Ascending aorta (tissue), 2 donors: Measurements from ENCODE around the gene MBP. TPM values are rescaled to one million over a fixed set of nuclear protein-coding genes. Genes with fewer than 3 reads are reported as not detected.
A peak's percentile ranks its signal among the peaks of the same experiment; 100 is the strongest.

Experiments used
- DNase-seq, 2 donors: peaks; one replicate each; pipeline ENCODE4 v3.0.0-alpha.2; 2019; ENCODE audit warnings: low spot score in 2 of 2
- H3K27ac ChIP-seq, 2 donors: fragments of 200-600 bp; sonication (generic); one replicate each; pipeline ENCODE4 v1.5.1; 2016 to 2017; ENCODE audit warnings: mild to moderate bottlenecking in 1 of 2
- H3K27me3 ChIP-seq: fragments of 200-600 bp; sonication (generic); one replicate; pipeline ENCODE4 v1.5.1; 2017
- H3K36me3 ChIP-seq, 2 donors: fragments of 200-600 bp; sonication (generic); one replicate each; pipeline ENCODE4 v1.5.1; 2016
- H3K4me1 ChIP-seq, 2 donors: fragments of 200-600 bp; sonication (generic); one replicate each; pipeline ENCODE4 v1.5.1; 2016 to 2017; ENCODE audit warnings: mild to moderate bottlenecking in 1 of 2
- H3K4me3 ChIP-seq, 2 donors: fragments of 200-600 bp; sonication (generic); one replicate each; pipeline ENCODE4 v1.5.1; 2016 to 2017; ENCODE audit warnings: mild to moderate bottlenecking in 1 of 2
- H3K9me3 ChIP-seq, 2 donors: fragments of 200-600 bp; sonication (generic); one replicate each; pipeline ENCODE4 v1.5.1; 2016
- intact Hi-C: fragments of 100-400 bp; cut with DNase I; formaldehyde crosslinking; loops from one replicate; pipeline ENCODE4 v1.15.1; 2023
- total RNA-seq: library from RNA; depleted of rRNA; stranded (reverse); fragments of >200 nt; gene quantifications from one replicate; pipeline ENCODE4 v1.1.0, GENCODE V29; 2016
- TF ChIP-seq, protein P1 (sequence below), 3 experiments: fragments of 200-600 bp in 2 of 3; fragments of 450-650 bp in 1 of 3; sonication (generic) in 2 of 3; IDR thresholded peaks; one replicate each; pipeline ENCODE4 v1.5.1; 2016 to 2019; ENCODE audit warnings: antibody characterized with exemption in 3 of 3, mild to moderate bottlenecking in 1 of 3, moderate library complexity in 1 of 3

MBP gene
- total RNA-seq, 1 donor from 2014 or later, result 8.1 TPM

DNA sequence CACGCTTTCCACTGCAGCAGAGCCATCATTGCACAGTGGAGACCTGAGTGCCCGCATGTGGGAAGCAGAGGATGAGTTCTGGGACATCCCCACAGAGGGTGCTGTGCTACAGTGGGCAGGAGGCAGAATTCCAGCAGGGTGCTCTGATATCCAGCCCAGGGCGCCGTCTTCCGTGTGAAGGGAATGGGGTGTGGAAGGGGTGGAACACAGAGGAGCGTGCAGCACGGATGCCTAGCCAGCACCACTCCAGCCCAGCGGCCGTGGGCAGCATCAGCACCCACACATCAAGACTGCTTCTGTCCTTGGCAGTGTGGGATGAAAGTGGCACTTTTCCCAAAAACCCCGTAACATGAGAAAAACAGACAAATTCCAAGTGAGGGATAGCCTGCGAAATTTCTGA, 175.9 kb downstream of the MBP start:
- Histone ChIP-seq H3K9me3 (no peaks in the 10 kb centered on the region), H3K36me3 (peaks cover 23 to 47% of the 10 kb centered on the region in 2 donors), H3K4me1 (peaks cover 0 to 4% of the 10 kb centered on the region in 2 donors), H3K4me3 (no peak overlapping the region), H3K27me3 (no peaks in the 10 kb centered on the region), H3K27ac (no peak overlapping the region)
- TF ChIP-seq, protein P1, sequence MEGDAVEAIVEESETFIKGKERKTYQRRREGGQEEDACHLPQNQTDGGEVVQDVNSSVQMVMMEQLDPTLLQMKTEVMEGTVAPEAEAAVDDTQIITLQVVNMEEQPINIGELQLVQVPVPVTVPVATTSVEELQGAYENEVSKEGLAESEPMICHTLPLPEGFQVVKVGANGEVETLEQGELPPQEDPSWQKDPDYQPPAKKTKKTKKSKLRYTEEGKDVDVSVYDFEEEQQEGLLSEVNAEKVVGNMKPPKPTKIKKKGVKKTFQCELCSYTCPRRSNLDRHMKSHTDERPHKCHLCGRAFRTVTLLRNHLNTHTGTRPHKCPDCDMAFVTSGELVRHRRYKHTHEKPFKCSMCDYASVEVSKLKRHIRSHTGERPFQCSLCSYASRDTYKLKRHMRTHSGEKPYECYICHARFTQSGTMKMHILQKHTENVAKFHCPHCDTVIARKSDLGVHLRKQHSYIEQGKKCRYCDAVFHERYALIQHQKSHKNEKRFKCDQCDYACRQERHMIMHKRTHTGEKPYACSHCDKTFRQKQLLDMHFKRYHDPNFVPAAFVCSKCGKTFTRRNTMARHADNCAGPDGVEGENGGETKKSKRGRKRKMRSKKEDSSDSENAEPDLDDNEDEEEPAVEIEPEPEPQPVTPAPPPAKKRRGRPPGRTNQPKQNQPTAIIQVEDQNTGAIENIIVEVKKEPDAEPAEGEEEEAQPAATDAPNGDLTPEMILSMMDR (IDR thresholded peaks at IDR 0.05), result no peak
- intact Hi-C loops, result no loop called here
- no peak for DNase-seq

DNA sequence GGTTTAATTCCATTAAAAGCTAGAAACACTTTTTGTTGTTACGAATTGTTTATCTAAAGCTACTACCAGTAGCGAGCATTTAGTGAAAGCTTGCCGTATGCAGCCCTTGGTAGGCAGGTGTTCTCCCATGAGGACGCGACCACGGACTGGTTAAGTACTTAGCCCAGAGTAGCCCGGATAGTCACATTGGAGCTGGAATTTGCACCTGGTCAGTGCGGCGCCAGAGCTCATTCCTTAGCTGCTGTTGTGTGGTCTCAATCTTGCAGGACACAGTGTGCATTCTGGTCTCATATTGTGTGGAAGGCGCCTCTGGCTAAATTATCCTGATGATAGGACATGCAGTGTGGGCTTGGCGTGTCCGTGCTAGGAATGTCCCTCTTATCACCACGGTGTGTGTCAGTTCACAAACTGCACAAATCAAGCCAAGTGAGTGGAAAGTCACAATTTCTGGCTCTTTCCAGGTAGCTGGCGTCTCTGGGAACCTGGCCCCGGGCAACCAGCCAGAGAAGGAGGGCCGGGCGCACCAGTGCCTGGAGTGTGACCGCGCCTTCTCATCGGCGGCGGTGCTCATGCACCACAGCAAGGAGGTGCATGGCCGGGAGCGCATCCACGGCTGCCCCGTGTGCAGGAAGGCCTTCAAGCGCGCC, 176.9 kb downstream of the MBP start:
- Histone ChIP-seq H3K4me3 (no peak overlapping the region), H3K4me1 (peaks cover 0 to 4% of the 10 kb centered on the region in 2 donors), H3K27ac (no peak overlapping the region), H3K36me3 (peaks cover 21 to 46% of the 10 kb centered on the region in 2 donors), H3K27me3 (no peaks in the 10 kb centered on the region), H3K9me3 (no peaks in the 10 kb centered on the region)
- TF ChIP-seq, protein P1 (IDR thresholded peaks at IDR 0.05), result no peak
- DNase-seq, result no peak
- intact Hi-C loops, result no loop called here

DNA sequence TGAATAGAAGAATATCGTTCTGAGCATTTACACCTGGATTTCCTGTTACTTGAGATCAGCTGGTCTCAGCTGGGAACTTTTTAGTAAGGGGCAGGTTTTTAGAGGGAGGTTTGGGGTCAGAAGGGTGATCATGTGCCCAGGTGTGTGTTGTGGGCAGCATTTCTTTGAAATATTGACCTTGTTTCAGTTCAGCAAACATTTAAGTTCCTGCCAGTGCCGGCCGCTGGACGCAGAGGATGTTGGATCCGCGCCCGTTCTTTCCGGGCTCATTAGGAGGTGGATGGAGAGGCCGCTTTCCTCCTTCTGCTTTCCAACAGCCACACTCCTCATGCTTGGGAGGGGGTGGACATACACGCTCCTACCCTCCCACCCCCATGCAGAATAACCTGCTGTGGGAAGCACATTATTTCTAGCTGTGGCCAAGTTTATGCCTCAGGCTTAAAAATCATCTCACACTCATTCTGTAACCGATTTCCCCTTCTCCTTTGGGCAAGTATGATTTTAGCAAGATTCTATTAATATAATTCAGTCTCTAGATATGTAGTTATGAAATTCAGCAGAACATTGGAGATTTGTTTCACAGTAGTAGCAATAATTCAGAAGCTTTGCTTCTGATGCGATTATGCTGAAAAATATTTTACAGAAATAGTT, 178.9 kb downstream of the MBP start:
- intact Hi-C loops, result no loop called here
- H3K27me3 ChIP-seq, result no peaks in the 10 kb centered on the region
- H3K4me1 ChIP-seq, result peaks cover 0 to 4% of the 10 kb centered on the region in 2 donors
- H3K9me3 ChIP-seq, result no peaks in the 10 kb centered on the region
- TF ChIP-seq, protein P1 (IDR thresholded peaks at IDR 0.05), result no peak
- H3K36me3 ChIP-seq, result peaks cover 11 to 43% of the 10 kb centered on the region in 2 donors
- DNase-seq, result peak in 1 of 2 donors; percentile 77
- peak overlapping the region; percentile 21 to 31 for H3K4me3 ChIP-seq
- peak overlapping the region; percentile 39 to 51 for H3K27ac ChIP-seq

DNA sequence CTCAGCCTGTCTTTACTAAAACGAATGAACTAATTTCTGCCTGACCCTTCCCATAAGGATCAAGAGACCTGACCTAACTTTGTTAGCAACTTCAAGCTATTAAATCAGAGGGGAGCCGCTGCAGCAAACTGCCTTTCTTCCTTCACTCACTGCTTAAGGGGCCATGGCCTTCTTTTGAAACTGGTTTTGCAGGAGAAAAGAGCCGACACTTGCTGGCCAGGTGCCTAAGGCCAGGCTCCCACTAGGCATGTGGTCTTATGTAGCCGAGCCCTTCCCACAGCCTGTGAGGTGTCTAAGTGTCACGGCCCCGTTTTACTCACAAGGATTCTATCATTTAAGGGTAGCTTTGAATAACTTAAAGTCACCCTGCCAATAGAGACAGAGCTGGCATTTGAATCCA, 179.4 kb downstream of the MBP start:
- H3K4me3 ChIP-seq, result peak overlapping the region; percentile 21 to 31
- no peaks in the 10 kb centered on the region for H3K9me3 ChIP-seq
- TF ChIP-seq, protein P1 (IDR thresholded peaks at IDR 0.05), result no peak
- H3K36me3 ChIP-seq, result peaks cover 17 to 48% of the 10 kb centered on the region in 2 donors
- intact Hi-C loops, result no loop called here
- peak overlapping the region; percentile 39 to 51 for H3K27ac ChIP-seq
- H3K4me1 ChIP-seq, result peaks cover 0 to 4% of the 10 kb centered on the region in 2 donors
- H3K27me3 ChIP-seq, result no peaks in the 10 kb centered on the region
- no peak for DNase-seq

DNA sequence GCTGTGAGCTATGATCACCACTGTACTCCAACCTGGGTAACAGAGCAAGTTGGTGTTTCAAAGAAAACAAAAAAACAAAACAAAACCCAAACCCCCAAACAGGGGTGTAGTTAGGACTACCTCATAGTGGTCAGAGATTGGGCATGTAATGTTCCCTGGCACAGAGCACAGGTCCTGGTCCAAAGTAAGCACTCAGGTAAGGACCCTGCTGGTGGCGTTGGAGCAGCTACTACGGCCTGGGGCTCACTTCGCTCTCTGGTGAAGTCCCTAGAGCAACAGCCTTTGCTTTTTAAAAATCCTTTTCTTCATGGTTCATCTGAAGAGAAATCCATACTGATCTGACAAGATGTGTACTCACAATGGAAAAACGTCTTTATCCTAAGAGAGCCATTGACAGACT, 179.8 kb downstream of the MBP start:
- peak overlapping the region in 1 of 2 donors; percentile 39 for H3K27ac ChIP-seq

More for the DNA sequence above, 179.8 kb downstream of the MBP start:
- no peak for DNase-seq
- H3K4me3 ChIP-seq, result no peak overlapping the region
- H3K4me1 ChIP-seq, result peaks cover 0 to 4% of the 10 kb centered on the region in 2 donors
- peaks cover 17 to 48% of the 10 kb centered on the region in 2 donors for H3K36me3 ChIP-seq
- intact Hi-C loops, result no loop called here
- H3K9me3 ChIP-seq, result no peaks in the 10 kb centered on the region
- TF ChIP-seq, protein P1 (IDR thresholded peaks at IDR 0.05), result no peak
- no peaks in the 10 kb centered on the region for H3K27me3 ChIP-seq
